ENCODE data around the gene MYH6.
"Not testable (repeated sequence)": the region's sequence is repeated elsewhere in the genome, so short reads cannot be mapped to it uniquely, and the experiment has no call there.

The MYH6 gene

DNA sequence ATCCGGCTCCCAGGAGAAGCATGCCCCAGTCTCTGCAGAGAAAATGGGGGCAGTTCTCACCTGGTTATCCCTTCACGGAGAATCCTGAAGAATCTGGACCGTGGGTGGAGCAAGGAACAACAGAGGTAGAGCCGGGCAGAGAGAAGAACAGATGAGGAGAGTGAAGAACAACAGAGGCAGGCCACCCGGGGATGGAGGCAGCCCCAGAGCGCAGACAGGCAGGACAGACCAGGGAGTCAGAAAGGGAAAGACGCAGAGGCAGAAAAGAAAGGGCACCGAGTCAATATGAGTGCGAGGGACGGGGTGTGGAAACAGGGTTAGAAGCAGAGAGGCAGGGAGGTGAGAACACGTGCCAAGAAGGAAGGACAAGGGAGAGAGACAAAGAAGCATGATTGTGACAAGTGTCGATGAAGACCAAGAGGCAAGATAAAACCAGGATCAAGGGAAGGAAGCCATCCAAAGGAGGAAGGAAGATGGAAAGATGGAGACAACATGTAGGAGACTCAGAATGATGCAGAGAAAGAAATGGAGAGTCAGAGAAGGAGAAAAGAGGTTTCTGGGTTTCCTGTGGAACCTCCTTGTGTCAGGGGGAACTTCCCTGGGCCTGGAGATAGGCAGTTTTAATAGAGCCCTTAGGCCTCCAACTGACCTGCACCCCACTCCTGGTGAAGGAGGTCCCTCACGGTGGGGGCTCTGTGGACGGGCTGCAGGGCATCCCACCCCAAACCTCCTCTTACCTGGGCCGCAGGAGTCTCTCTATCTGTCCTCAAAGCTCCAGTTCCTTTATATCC is at the start of gene MYH6:
MYH6 (minus strand) TSS at position 758 of the 791 bp plus-strand sequence. CDS start 1,050 bp downstream, outside the sequence.
- no peak for DNase-seq (ENCODE audit: low read depth)

DNA sequence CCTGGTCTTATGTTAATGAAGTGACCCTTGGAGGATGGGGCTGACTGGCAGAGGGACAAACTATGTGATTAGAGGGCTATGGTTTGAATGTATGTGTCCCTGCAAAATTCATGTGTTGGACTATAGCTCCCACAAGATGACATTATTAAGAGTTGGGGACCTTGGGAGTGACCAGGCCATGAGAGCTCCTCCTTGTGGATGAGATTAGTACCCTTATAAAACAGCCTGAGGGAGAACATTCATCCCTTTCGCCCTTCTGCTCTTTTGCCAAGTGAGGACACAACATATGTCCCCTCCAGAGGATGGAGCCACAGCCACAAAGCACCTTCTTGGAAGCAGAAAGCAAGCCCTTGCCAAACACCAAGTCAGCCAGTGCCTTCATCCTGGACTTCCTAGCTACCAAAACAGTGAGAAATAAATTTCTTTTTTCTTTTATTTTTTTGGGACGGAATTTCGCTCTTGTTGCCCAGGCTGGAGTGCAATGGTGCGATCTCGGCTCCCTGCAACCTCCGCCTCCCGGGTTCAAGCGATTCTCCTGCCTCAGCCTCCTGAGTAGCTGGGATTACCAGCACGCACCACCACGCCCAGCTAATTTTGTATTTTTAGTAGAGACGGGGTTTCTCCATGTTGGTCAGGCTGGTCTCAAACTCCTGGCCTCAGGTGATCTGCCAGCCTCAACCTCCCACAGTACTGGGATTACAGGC is 49.0 kb upstream of the MYH6 start:
- not testable (repeated sequence) for DNase-seq (ENCODE audit: low read depth)

DNA sequence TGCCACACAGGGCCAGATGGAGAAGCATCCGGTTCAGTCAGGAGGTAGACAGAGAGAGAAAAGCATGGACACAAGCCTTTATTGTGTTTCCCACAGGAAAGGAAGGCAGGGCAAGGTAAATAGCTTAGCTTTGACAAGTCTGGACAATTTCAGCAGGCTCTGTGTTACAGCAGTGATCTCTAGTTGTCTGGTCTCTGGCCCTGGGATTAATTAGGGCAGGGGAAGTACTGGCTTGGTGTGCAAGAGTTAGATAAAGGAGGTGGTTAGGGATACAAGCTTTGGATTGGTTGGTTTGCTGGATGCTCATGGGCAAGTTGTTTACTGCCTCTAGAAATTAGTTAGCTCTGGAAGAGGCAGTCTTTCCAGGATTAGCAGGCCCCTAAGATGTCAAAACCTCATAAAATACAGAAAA is 46.4 kb upstream of the MYH6 start:
- no peak for DNase-seq (ENCODE audit: low read depth)

DNA sequence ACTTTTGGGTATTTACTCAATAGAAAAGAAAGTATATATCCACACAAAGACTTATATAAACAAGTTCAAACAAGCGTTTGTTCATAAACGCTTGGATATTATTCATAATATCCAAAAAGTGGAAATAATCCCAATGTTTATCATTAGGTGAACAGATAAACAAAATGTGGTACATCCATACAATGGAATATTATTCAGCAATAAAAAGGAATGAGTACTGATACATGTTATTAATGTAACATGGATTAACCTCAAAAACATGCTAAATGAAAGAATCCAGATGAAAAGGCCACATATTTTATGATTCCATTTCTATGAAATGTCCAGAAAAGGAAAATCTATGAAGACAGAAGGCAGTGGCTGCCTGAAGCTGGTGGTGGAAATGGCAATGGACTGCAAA is 44.2 kb upstream of the MYH6 start:
- no peak for DNase-seq (ENCODE audit: low read depth)

DNA sequence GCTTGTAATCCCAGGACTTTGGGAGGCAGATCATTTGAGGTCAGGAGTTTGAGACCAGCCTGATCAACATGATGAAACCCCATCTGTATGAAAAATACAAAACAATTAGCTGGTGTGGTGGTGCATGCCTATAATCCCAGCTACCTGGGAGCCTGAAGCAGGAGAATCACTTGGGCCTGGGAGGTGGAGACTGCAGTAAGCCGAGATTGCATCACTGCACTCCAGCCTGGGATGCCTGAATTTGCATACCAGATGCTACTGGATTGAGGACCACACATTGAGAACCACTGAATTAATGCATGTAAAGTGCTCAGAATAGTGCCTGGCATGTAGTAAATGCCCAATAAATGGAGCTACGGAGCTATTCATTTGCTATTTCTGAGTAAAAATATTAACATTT is 42.3 kb upstream of the MYH6 start:
- no peak for DNase-seq (ENCODE audit: low read depth)

DNA sequence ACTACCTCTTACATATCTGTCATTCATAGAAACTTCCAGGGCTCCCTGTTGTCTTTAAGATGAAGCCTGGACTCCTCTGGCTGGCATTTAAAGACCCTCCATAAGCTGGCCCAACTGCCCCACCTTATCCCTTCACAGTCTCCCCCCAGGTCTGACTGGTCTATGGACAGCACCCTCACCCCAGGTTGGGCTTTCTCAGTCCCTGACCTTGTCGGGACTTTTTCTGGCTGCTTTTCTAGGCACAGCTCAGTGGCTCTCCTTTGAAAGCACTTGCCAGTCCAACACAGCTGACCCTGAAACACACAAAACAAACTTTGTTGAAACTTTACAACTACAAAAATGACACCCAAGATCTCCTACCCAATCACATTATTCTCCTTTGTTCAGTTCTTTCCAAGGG is 41.2 kb upstream of the MYH6 start:
- DNase-seq (ENCODE audit: low read depth) = no peak

DNA sequence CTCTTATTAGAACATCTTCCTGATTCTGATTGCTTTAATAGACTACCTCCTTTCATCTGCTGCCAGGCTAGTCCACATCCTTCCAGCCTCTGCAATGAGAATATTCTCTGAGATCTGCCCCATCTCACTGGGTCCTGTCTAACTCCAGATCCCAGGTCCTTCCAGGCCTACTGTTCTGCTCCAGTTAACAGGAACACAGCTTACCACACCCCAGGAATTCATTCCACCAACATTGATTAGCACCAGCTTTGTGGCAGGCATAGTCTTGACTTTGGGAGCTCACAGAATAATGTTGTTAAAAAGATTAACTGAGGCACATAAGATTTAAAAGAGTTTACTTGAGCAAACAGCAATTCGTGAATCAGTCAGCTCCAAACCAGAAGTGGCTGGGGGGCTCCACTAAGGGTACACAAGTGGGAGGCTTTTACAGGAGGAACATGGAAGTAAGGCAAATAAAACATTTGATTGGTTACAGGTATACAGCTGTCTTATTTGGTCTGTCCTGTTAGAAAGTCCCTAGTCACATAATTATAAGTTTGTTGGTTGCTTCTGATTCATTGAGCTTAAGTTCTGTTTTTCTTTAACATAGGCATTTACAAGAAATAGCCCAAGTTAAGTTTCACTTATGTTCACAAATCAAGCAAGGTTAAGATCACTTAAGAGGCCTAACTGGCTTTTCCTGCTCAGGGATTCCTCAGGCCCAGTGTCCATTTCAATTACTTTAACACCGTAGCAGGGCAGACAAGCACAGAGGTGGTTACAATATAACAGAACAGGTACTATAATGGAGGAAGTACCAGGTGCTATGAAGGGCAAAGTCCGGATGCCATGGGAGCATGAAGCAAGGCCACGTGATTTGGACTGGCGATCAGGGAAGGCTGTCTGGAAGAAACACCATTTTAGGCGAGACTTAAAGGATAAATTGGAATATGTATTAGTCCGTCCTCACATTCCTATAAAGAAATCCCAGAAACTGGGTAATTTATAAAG is 39.6 kb upstream of the MYH6 start:
- no peak for DNase-seq (ENCODE audit: low read depth)

DNA sequence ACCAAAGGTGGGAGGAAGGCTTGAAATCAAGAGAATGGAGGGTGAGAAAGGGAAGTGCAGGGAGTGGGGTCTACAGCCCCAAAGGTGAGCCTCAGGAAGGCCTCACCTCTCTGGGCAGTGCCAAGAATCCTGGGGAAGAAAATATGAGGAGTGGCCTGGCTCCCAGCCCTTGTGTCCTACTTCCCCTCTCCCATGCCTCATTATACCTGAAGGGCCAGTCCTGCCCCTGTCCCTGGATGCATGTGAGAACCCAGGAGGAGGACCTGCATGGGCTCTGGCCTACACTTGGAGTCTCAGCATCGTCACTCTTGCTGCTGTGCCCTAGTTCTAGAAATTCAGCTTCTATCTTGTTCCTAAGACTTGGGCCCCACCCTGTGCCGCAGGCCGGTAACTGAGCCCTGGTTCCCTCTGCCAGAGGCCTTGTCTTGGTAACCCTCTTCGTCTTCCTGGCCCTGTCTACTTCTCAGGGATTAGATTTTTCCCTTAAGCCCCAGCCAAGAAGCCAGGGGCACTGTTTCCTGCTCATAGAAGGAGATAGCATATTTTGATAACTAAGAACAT is 38.3 kb upstream of the MYH6 start:
- DNase-seq (ENCODE audit: low read depth) = no peak

DNA sequence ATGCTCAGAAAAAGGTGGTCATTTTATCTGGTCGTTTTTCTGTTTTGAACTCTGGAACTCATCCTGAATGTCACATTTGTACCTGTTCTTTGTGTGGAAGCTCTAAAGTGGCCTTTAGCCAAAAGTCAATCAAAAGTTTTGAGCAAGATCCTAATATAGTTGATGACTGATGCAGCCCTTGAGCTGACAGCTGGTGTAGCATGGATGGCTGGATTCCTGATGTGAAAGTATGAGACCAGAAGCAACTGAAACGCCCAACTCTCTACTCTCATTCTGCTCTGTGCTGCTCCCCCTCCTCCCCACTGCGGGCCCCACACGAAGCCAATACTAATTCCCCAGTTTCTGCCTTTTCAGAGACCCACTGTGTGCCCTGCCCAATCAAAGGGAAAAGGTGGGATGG is 37.7 kb upstream of the MYH6 start:
- no peak for DNase-seq (ENCODE audit: low read depth)

DNA sequence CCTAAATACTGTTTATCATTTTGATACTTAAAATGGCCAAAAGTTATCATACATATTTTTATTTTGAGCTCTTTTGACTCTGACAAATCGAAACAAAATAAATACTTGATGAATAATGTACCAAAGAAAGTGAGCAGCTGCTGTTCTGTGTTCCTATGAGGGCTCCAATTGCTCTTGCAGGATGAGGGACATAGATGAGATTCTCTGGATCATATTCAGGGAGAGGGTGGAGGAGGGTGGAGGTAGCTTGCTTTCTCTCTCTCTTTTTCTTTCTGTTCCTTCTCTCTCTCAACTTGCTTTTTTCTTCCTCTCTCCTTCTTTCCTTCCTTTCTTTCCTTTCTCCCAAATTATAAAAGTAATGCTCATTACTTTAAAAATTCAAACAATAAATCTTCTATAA is 36.2 kb upstream of the MYH6 start:
- DNase-seq (ENCODE audit: low read depth) = no peak

DNA sequence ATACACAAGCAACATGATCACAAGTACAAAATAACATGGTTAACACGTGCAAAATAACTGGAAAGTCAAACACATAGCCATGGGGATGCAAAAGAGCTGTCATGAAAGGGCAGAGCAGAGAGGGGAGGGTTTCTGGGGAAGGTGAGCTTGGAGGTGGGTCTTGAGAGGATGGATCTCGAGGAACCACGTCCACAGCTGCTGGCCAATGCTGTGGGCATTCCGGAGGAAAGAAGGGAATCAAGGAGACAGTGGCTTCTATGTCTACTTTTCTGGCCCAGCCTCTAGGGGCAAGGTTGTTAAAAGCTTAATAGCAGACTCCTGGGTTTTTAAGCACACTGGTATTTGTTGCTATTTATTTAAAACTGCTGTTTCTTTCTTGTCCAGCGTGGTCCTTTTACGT is 35.8 kb upstream of the MYH6 start:
- no peak for DNase-seq (ENCODE audit: low read depth)

DNA sequence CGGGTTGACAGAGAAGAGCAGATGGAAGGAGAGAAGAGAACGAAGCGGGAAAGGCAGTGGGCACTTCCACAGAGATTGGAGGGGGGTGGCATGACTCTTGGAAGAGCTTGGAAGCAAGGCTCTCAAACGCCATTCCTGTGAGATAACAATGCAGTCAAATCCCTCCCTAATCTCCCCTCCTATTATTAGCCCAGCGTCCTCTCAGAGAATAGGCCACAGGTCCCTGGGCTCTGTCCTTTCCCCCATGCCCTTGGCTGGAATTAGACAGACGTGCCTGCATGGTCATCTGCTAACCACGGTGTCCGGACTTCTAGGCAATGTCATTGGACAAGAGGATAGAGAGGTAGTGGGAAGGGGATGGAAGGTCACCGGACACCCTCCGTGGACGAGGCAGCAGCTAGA is 35.3 kb upstream of the MYH6 start:
- DNase-seq (ENCODE audit: low read depth) = no peak

DNA sequence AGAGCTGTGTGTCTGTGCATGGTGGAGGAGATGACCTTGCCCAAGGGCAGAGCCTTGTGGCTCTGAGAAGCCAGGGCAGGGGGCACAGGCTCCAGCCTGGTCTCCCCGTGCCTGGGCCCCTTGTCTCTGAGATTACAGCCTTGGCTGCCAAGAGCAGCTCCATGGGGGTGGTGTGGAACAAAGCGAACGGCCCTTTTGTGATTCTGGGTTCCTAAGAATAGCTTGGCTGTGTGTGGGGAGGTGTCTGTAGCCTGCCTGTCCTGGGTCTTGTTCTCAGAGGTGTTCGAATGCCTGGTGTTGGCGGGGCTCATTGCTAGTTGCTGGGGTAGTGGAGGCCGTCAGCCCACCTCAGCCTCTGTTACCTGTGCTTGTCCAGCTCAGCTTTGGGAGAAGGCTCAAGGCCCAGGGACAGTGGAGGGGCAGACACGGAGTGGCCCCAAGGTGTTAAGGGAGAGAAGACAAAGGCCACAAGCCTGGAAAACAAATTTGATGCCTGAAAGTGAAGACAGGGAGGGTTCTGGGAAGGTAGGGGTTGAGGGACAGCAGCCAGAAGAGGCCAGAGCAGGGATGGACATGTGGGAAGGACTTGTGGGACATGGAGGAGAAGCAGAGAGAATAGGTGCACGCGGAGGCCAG is 34.8 kb upstream of the MYH6 start:
- no peak for DNase-seq (ENCODE audit: low read depth)

DNA sequence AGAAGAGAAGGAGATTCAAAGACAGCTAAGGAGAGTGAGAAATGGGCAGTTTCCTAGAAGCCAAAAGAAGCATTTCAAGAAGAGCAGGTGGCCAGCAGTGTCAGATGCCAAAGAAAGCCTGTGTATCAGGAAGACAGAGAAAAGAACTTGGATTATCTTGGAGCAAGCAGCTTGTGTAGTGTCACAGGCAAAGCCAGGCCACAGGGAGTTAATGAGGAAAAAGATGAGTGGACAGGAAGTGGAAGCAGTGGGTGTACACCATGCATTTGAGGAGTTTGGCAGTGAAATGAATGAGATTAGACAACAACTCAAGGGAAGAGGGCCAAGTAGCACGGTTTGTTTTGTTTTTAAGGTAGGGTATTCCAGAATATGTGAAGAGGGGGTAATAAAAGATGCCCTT is 33.0 kb upstream of the MYH6 start:
- DNase-seq (ENCODE audit: low read depth) = no peak

DNA sequence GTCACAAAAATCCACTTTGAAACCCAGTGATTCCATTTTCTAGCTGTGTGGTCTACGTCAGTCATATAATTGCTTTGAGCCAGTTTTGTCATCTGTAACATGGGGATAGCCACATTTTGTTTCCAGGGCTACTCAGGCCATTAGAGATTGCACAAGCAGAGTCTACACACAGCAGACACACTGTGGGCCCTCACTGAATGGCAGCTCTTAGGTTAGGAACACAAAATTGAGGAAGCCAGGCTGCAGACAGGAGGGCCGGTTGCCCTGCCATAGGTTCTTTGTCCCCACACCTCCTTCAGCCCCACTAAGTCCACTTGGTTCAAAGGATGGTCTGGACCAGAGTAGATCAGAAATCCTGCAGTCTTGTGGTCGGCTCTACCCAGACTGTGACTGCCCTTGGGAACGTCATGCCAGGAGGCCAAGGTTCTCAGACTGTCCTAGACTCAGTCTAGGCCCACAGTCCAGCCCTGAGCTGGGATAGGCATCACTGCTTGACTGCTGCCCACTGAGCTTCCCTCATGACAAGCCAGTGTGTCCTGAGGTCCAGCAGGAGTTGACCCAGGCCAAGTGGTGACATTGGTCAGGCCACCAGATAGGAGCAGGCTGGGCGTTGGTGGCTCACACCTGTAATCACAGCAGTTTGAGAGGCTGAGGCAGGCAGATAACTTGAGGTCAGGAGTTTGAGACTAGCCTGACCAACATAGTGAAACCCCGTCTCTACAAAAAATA is 31.2 kb upstream of the MYH6 start:
- DNase-seq (ENCODE audit: low read depth) = no peak

DNA sequence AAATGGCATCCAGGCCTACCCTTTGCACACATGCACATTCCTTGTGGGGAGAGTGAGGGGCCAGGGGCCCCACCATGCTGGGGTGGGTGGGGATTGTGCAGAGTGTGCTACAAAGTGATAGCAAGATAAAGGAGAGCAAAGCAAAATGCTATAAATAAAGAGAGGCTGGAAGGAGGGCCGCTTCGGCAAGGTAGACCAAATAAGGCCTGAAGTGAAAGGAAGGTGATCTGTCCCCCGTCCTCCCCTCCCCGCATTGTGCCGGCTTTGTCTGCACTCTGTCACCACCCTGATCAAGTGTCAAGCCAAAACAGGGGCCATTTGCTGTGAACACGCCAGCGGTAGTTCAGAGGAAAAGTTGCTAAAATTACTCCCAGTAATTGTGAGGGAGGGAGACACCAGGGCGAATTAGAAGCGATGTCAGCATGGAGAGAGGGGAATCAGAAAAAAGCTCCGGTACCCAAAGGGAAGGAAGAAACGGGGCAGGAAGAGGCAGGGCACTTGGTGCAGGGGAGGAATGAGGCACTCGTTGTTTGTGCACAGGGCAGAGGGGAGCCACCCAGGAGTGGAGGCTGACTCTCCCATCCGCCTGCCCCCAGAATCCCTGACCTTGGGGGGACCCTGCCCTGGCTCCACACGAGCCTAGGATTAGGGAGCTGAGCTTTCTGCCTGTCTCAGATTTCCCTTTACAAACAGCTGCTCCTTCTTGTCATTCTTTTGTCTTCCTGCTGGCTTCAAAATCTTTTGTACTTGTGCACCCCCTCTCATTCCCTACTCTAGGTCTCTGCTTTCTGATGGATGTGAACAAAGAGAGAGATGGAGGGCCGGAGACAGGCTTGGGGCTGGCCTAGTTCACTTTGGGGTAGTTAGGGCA is 30.3 kb upstream of the MYH6 start:
- DNase-seq (ENCODE audit: low read depth) = no peak

DNA sequence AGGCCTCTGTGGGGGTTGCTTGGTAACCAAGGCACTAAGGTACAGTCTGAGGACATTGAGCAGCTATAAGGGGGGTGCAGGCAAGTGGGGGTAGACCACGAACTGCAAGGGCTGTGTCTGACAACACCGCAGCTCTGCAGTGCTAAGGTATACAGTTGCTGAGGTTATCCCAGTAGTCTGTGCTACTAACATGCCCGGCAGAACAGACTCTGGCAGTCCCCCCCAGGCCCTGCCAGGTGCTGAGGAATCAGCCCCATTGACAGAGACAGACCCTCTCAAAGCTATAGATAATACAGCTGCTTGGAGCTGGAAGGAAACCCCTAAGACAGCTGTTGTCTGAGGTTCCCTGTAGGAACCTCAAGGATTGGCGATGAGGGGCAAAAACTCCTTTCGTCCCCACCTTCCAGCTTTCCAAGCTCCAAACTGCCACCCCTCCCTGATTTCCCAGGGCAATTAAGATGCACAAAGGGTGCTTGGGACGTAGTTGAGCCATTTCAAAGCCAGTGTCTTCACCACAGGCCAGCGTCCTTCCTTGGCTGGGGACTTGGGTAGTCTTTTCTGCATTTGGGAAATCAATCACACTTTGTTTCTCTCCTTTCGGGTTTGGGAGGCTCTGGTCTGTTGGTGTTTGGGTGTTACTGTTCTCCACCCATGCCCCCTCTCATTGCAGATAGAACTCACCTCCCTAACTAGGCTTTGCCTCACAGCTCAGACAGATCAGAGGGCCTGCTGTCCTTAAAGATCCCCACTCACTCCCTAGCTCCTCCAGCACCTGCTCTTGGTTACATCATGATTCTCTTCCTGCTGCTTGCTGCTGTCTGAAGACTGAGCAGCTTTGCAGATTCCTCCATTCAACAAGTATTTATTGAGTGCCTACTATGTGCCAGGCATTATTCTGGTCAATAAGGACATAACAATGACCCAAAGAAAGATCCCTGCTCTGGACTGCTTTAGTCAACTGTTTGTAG is 29.3 kb upstream of the MYH6 start:
- DNase-seq (ENCODE audit: low read depth) = no peak

DNA sequence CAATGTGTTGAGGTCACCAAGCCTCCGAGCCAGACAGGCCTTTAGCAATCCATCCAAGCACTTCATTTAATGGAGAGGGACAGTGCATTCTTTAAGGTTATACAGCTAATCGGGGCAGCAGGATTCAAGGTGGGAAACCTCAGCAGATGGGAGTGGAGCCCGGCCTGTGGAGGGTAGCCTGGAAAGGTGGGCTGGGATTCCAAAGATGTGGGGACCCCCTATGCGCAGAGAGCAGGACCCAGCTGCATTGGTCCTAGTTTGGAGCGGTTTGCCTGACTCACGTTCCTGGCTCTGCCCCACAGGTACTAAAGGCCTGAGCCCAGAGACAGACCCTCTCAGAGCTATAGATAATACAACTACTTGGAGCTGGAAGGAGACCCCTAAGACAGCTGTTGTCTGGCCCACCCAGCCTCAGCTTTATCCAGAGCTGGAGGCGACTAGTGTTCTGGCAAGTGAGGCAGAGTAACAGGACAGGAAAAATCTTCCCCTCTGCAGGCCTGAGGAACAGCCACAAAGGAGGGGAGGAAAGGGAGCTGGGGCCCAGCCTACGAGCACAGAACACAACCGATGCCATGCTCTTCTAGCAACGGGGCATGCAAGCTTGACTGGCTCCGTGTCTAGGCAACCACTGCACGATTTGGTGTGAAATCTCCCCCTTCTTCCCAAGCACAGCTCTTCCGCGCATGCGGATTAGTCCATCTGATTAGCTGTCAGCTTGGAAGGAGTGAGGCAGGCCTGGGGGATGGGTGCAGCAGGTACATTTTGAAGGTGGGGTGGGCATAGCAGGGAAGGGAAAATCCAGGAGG is 28.5 kb upstream of the MYH6 start:
- DNase-seq (ENCODE audit: low read depth) = no peak

Data from HS-5 (cell line).